PC-9 (cell line): ENCODE measurements around the gene CAPN1. TPM values are rescaled to one million over a fixed set of nuclear protein-coding genes. Genes with fewer than 3 reads are reported as not detected.
"Not testable (repeated sequence)": the region's sequence is repeated elsewhere in the genome, so short reads cannot be mapped to it uniquely, and the experiment has no call there.

ENCODE experiments used
- BruUV-seq: library from RNA; stranded (reverse); fragments of 400-500 nt; replicated peaks from 2 replicates; lab custom pipeline; 2021; lab: Mats Ljungman, UMichigan
- CTCF ChIA-PET: fragments of 300-600 bp; sonication (Branson Sonifier 250); formaldehyde crosslinking; loops from one replicate; lab custom pipeline; 2022; ENCODE audit warnings: antibody characterized with exemption; lab: Charles Lee
- POLR2A ChIA-PET: fragments of 300-600 bp; sonication (Branson Sonifier 250); formaldehyde crosslinking; loops from one replicate; lab custom pipeline; 2022; ENCODE audit warnings: antibody characterized with exemption; ENCODE audit not compliant: unreplicated experiment; lab: Charles Lee
- DNase-seq, 2 experiments: peaks; one replicate each; pipeline versions ENCODE4 v3.0.0 to v3.0.0-alpha.2; 2015 to 2022; ENCODE audit warnings: mixed read lengths in 1 of 2
- H2AFZ ChIP-seq: fragments of 200-600 bp; sonication (generic); 2 replicates; pipeline ENCODE4 v1.8.1; 2017; ENCODE audit warnings: antibody characterized with exemption
- H3F3A ChIP-seq: fragments of 200-600 bp; sonication (generic); 2 replicates; pipeline ENCODE4 v1.8.1; 2017; ENCODE audit warnings: antibody characterized with exemption, mild to moderate bottlenecking, low read depth; ENCODE audit not compliant: insufficient read depth
- H3K27ac ChIP-seq: fragments of 200-600 bp; sonication (generic); 2 replicates; pipeline ENCODE4 v1.6.1; 2016; ENCODE audit warnings: mixed run types
- H3K27me3 ChIP-seq: fragments of 200-600 bp; sonication (generic); 2 replicates; pipeline ENCODE4 v1.6.1; 2016; ENCODE audit warnings: low read depth, mixed run types; ENCODE audit not compliant: insufficient read depth
- H3K36me3 ChIP-seq: fragments of 200-600 bp; sonication (generic); 2 replicates; pipeline ENCODE4 v1.6.1; 2016; ENCODE audit warnings: low read depth, mixed run types
- H3K4me1 ChIP-seq: fragments of 200-600 bp; sonication (generic); replicated peaks from 2 replicates; pipeline ENCODE4 v1.6.1; 2016; ENCODE audit warnings: mixed run types; ENCODE audit not compliant: insufficient read depth
- H3K4me2 ChIP-seq: fragments of 200-600 bp; sonication (generic); 2 replicates; pipeline ENCODE4 v1.6.1; 2017; ENCODE audit warnings: mixed run types
- H3K4me3 ChIP-seq: fragments of 200-600 bp; sonication (generic); 2 replicates; pipeline ENCODE4 v1.6.1; 2016; ENCODE audit warnings: mixed run types
- H3K79me2 ChIP-seq: fragments of 200-600 bp; sonication (generic); 2 replicates; pipeline ENCODE4 v1.6.1; 2017; ENCODE audit warnings: low read depth, mixed run types
- H3K9me2 ChIP-seq: fragments of 200-600 bp; sonication (generic); 2 replicates; pipeline ENCODE4 v1.8.1; 2017; ENCODE audit warnings: mild to moderate bottlenecking; ENCODE audit not compliant: insufficient read depth
- H3K9me3 ChIP-seq: fragments of 200-600 bp; sonication (generic); 2 replicates; pipeline ENCODE4 v1.8.1; 2016; ENCODE audit warnings: low read depth; ENCODE audit not compliant: insufficient read depth
- H4K20me1 ChIP-seq: fragments of 200-600 bp; sonication (generic); 2 replicates; pipeline ENCODE4 v1.8.1; 2017; ENCODE audit not compliant: insufficient read depth
- CTCF ChIP-seq: fragments of 200-600 bp; sonication (generic); conservative IDR thresholded peaks from 2 replicates; pipeline ENCODE4 v1.6.1; 2017; ENCODE audit warnings: mixed run types, antibody characterized with exemption, mild to moderate bottlenecking, moderate library complexity
- EZH2 ChIP-seq: fragments of 200-600 bp; sonication (generic); IDR thresholded peaks from 2 replicates; pipeline ENCODE4 v1.8.0; 2017; ENCODE audit warnings: antibody characterized with exemption, low read depth
- intact Hi-C: fragments of 100-400 bp; cut with micrococcal nuclease; formaldehyde crosslinking; loops from one replicate; pipeline ENCODE4 v1.10.0; 2022; ENCODE audit not compliant: unreplicated experiment
- total RNA-seq: library from RNA; stranded (reverse); gene quantifications from 2 replicates; pipeline ENCODE4 v1.2.3, GENCODE V29; 2021

CAPN1 gene
- total RNA-seq, 1 experiment from 2014 or later: 559 TPM

- H3K4me3 ChIP-seq: no peak overlapping the region
- H4K20me1 ChIP-seq: no peaks in the 10 kb centered on the region
- BruUV-seq: no TSS peak
- TF ChIP-seq CTCF (no peak), EZH2 (no peak)
- no peak overlapping the region for H3K4me2 ChIP-seq
- H3K27ac ChIP-seq: no peak overlapping the region
- H3K4me1 ChIP-seq: no peaks in the 10 kb centered on the region
- intact Hi-C loops: no loop called here
- H3K36me3 ChIP-seq: peaks cover 4% of the 10 kb centered on the region; the same call in 1 of the 2 replicates
- H3F3A ChIP-seq: peaks cover 34% of the 10 kb centered on the region; the same call in 1 of the 2 replicates
- CTCF ChIA-PET: no interaction called here
- no peaks in the 10 kb centered on the region for H3K9me2 ChIP-seq
- no peaks in the 10 kb centered on the region; the same call in 1 of the 2 replicates for H3K9me3 ChIP-seq
- POLR2A ChIA-PET: no interaction called here
- H3K79me2 ChIP-seq: no peaks in the 10 kb centered on the region
- no peak for DNase-seq
- H3K27me3 ChIP-seq: no peaks in the 10 kb centered on the region
- no peak overlapping the region for H2AFZ ChIP-seq
Observed at GRCh38 chr11:65241692-65242091, 60.0 kb downstream of the CAPN1 start.

- no peak overlapping the region for H3K4me2 ChIP-seq
- H3K27me3 ChIP-seq: no peaks in the 10 kb centered on the region
- peaks cover 27% of the 10 kb centered on the region; the same call in 1 of the 2 replicates for H3F3A ChIP-seq
- no peak for DNase-seq
- H3K9me3 ChIP-seq: no peaks in the 10 kb centered on the region; the same call in 1 of the 2 replicates
- H3K9me2 ChIP-seq: no peaks in the 10 kb centered on the region
- H4K20me1 ChIP-seq: no peaks in the 10 kb centered on the region
- H3K4me3 ChIP-seq: no peak overlapping the region
- no peak overlapping the region for H3K27ac ChIP-seq
- H2AFZ ChIP-seq: no peak overlapping the region
- intact Hi-C loops: no loop called here
- H3K4me1 ChIP-seq: no peaks in the 10 kb centered on the region
- no TSS peak for BruUV-seq
- no peaks in the 10 kb centered on the region for H3K36me3 ChIP-seq
- no peaks in the 10 kb centered on the region for H3K79me2 ChIP-seq
- TF ChIP-seq CTCF (no peak), EZH2 (no peak)
- POLR2A ChIA-PET: no interaction called here
- CTCF ChIA-PET: no interaction called here
Observed at GRCh38 chr11:65242389-65242788, 60.7 kb downstream of the CAPN1 start.

- Histone ChIP-seq H2AFZ (no peak overlapping the region), H3K4me2 (no peak overlapping the region), H4K20me1 (no peaks in the 10 kb centered on the region), H3K36me3 (no peaks in the 10 kb centered on the region), H3K27me3 (no peaks in the 10 kb centered on the region), H3K79me2 (no peaks in the 10 kb centered on the region), H3K27ac (no peak overlapping the region), H3K9me2 (no peaks in the 10 kb centered on the region), H3K4me1 (no peaks in the 10 kb centered on the region), H3K9me3 (no peaks in the 10 kb centered on the region; the same call in 1 of the 2 replicates), H3K4me3 (no peak overlapping the region), H3F3A (peaks cover 23% of the 10 kb centered on the region; the same call in 1 of the 2 replicates)
- no TSS peak for BruUV-seq
- TF ChIP-seq CTCF (no peak), EZH2 (no peak)
- POLR2A ChIA-PET: no interaction called here
- intact Hi-C loops: no loop called here
- CTCF ChIA-PET: no interaction called here
- DNase-seq: no peak
Observed at GRCh38 chr11:65243797-65244196, 62.1 kb downstream of the CAPN1 start.

GRCh38 chr11:65245046-65245445 is 63.3 kb downstream of the CAPN1 start:
- H3K9me2 ChIP-seq, H2AFZ ChIP-seq, H4K20me1 ChIP-seq, H3K4me2 ChIP-seq, DNase-seq, POLR2A ChIA-PET, H3K27ac ChIP-seq, H3K36me3 ChIP-seq, H3K9me3 ChIP-seq, intact Hi-C loops, H3K4me3 ChIP-seq, H3K4me1 ChIP-seq, H3K79me2 ChIP-seq, CTCF ChIA-PET, BruUV-seq, H3K27me3 ChIP-seq: not testable (repeated sequence)
- H3F3A ChIP-seq: peaks cover 23% of the 10 kb centered on the region; the same call in 1 of the 2 replicates
